GM23248 (cell line): ENCODE data around the gene DHRS3.

Experiments used
- EZH2 ChIP-seq: fragments of 200-600 bp; sonication (generic); IDR thresholded peaks from 2 replicates; pipeline ENCODE4 v1.6.1; 2018; ENCODE audit warnings: antibody characterized with exemption, mild to moderate bottlenecking; ENCODE audit not compliant: insufficient read depth, poor library complexity, severe bottlenecking
- EZH2phosphoT487 ChIP-seq: fragments of 200-600 bp; sonication (generic); IDR thresholded peaks from 2 replicates; pipeline ENCODE4 v1.6.1; 2018; ENCODE audit warnings: antibody characterized with exemption, moderate library complexity, mild to moderate bottlenecking, low read depth; ENCODE audit not compliant: insufficient read depth

GRCh38 chr1:12621346-12622335 is 3.6 kb upstream of the DHRS3 start:
- TF ChIP-seq EZH2 = no peak
- no peak for TF ChIP-seq EZH2phosphoT487
